K562 (cell line): ENCODE data around the gene ASRGL1. TPM values are rescaled to one million over a fixed set of nuclear protein-coding genes. Genes with fewer than 3 reads are reported as not detected.
A peak's percentile ranks its signal among the peaks of the same experiment; 100 is the strongest.

Experiments
- ATAC-seq: fragments of 200-7000 bp; cut with Tn5 transposase; 3 replicates; pipeline ENCODE4 v1.9.1; 2020; ENCODE audit warnings: moderate library complexity
- BruUV-seq: library from RNA; stranded (reverse); fragments of 400-500 nt; replicated peaks from 2 replicates; lab custom pipeline; 2021; lab: Mats Ljungman, UMichigan
- CTCF ChIA-PET: fragments of 300-600 bp; formaldehyde crosslinking; extraction: SDS; loops from one replicate; lab custom pipeline; 2021; ENCODE audit warnings: low intra/inter-chr PET ratio; lab: Yijun Ruan, JAX
- POLR2A ChIA-PET: fragments of 300-600, 350-650 bp; sonication (Branson Sonifier 250); formaldehyde crosslinking; extraction: SDS; loops from one replicate; lab custom pipeline; 2021; ENCODE audit warnings: antibody characterized with exemption, inconsistent platforms; lab: Yijun Ruan, JAX
- DNase-seq, 4 experiments: peaks; one replicate each; pipeline versions ENCODE4 v3.0.0 to v3.0.0-alpha.2; 2011 to 2018; ENCODE audit warnings: low spot score in 3 of 4, mixed read lengths in 3 of 4; ENCODE audit errors: extremely low read depth in 1 of 4
- FAIRE-seq: peaks from 2 replicates; lab custom pipeline; 2011; peaks lifted over from hg19 to GRCh38; lab: Jason Lieb, UNC
- H2AFZ ChIP-seq: 2 replicates; pipeline ENCODE4 v1.6.0; 2011; ENCODE audit warnings: low read depth, low read length, control low read depth, inconsistent platforms
- H3K27ac ChIP-seq: fragments of 200-600 bp; 3 replicates; pipeline ENCODE4 v1.8.0; 2011; ENCODE audit warnings: low read depth, mild to moderate bottlenecking, control low read depth, inconsistent platforms, low read length, moderate library complexity, mixed read lengths; ENCODE audit errors: extremely low read depth
- H3K27me3 ChIP-seq, 2 experiments: fragments of 300-600 bp in 1 of 2; 2 replicates in 1 of 2; 3 replicates in 1 of 2; pipeline versions ENCODE4 v1.6.0 to v1.8.0; 2011; ENCODE audit warnings: inconsistent platforms in 2 of 2, low read length in 2 of 2, mild to moderate bottlenecking in 1 of 2, mixed read lengths in 1 of 2, moderate library complexity in 1 of 2; ENCODE audit not compliant: control insufficient read depth in 2 of 2, insufficient read depth in 2 of 2
- H3K36me3 ChIP-seq: fragments of 300-600 bp; 3 replicates; pipeline ENCODE4 v1.8.0; 2011; ENCODE audit warnings: mild to moderate bottlenecking, low read length, inconsistent platforms; ENCODE audit not compliant: control insufficient read depth, insufficient read depth
- H3K4me1 ChIP-seq, 2 experiments: fragments of 200-600 bp in 1 of 2; replicated peaks in 1 of 2; 2 replicates in 1 of 2; 3 replicates in 1 of 2; pipeline versions ENCODE4 v1.5.1 to v1.8.0; 2011; ENCODE audit warnings: inconsistent platforms in 2 of 2, low read length in 2 of 2, mild to moderate bottlenecking in 1 of 2, mixed read lengths in 1 of 2, moderate library complexity in 1 of 2; ENCODE audit not compliant: control insufficient read depth in 2 of 2, insufficient read depth in 2 of 2
- H3K4me2 ChIP-seq: 2 replicates; pipeline ENCODE4 v1.6.1; 2011; ENCODE audit warnings: low read length, control low read depth, inconsistent platforms, mixed read lengths; ENCODE audit not compliant: insufficient read depth
- H3K4me3 ChIP-seq: fragments of 200-600 bp; sonication (generic), shearing (Covaris generic); 2 replicates; pipeline ENCODE4 v1.5.1; 2016; ENCODE audit warnings: control low read depth, inconsistent platforms
- H3K79me2 ChIP-seq: fragments of 200-600 bp; 3 replicates; pipeline ENCODE4 v1.8.0; 2011; ENCODE audit warnings: low read length, inconsistent platforms; ENCODE audit not compliant: control insufficient read depth, insufficient read depth
- H3K9ac ChIP-seq, 2 experiments: 2 replicates each; pipeline versions ENCODE4 v1.6.0 to v1.6.1; 2011; ENCODE audit warnings: low read depth in 2 of 2, low read length in 2 of 2, control low read depth in 1 of 2, inconsistent platforms in 1 of 2, mild to moderate bottlenecking in 1 of 2, mixed read lengths in 1 of 2; ENCODE audit not compliant: insufficient read depth in 1 of 2
- H3K9me1 ChIP-seq: one replicate; pipeline ENCODE4 v1.6.0; 2011; ENCODE audit warnings: inconsistent platforms, mild to moderate bottlenecking, low read length, moderate library complexity; ENCODE audit not compliant: control insufficient read depth, insufficient read depth
- H3K9me3 ChIP-seq: replicated peaks from 2 replicates; pipeline ENCODE4 v1.5.1; 2011; ENCODE audit warnings: low read depth, low read length, inconsistent platforms; ENCODE audit not compliant: control insufficient read depth, insufficient read depth
- H4K20me1 ChIP-seq: replicated peaks from 2 replicates; pipeline ENCODE4 v1.6.1; 2011; ENCODE audit warnings: low read length, inconsistent platforms, mixed read lengths; ENCODE audit not compliant: control insufficient read depth, insufficient read depth
- CGGBP1 ChIP-seq: fragments of 250-450 bp; sonication (Bioruptor Pico); IDR thresholded peaks from 2 replicates; pipeline ENCODE4 v1.9.0; 2021; ENCODE audit warnings: mild to moderate bottlenecking
- RBM15 ChIP-seq: fragments of 200-400 bp; formaldehyde crosslinking; IDR thresholded peaks from 2 replicates; pipeline ENCODE4 v1.6.1; 2018; ENCODE audit warnings: mild to moderate bottlenecking, low read length, moderate library complexity; ENCODE audit not compliant: insufficient read depth
- SOX6 ChIP-seq: fragments of 450-650 bp; IDR thresholded peaks from 2 replicates; pipeline ENCODE4 v1.6.1; 2014; ENCODE audit warnings: mild to moderate bottlenecking
- TCF7 ChIP-seq: sonication (generic); IDR thresholded peaks from 2 replicates; pipeline ENCODE4 v1.6.1; 2016; ENCODE audit warnings: antibody characterized with exemption, borderline replicate concordance
- TFAM ChIP-seq: fragments of 250-450 bp; sonication (Bioruptor Pico); conservative IDR thresholded peaks from 2 replicates; pipeline ENCODE4 v1.5.0; 2021; ENCODE audit warnings: mild to moderate bottlenecking, moderate library complexity
- TGIF2 ChIP-seq: sonication (generic); formaldehyde crosslinking; IDR thresholded peaks from 2 replicates; pipeline ENCODE4 v1.8.1; 2022; ENCODE audit warnings: mild to moderate bottlenecking, missing genetic modification reagents, moderate library complexity
- XRCC3 ChIP-seq: fragments of 450-650 bp; IDR thresholded peaks from 2 replicates; pipeline ENCODE4 v1.6.1; 2017; ENCODE audit warnings: mild to moderate bottlenecking, moderate library complexity
- ZC3H8 ChIP-seq: fragments of 450-650 bp; IDR thresholded peaks from 2 replicates; pipeline ENCODE4 v1.6.1; 2017
- ZNF224 ChIP-seq: sonication (generic); formaldehyde crosslinking; IDR thresholded peaks from 2 replicates; pipeline ENCODE4 v1.8.0; 2022; ENCODE audit warnings: mild to moderate bottlenecking, missing genetic modification reagents
- ZNF507 ChIP-seq: conservative IDR thresholded peaks from 2 replicates; pipeline ENCODE4 v1.6.1; 2017; ENCODE audit warnings: missing genetic modification characterization, missing compliant biosample characterization
- in situ Hi-C: fragments of 300-500 bp; cut with MboI; formaldehyde crosslinking; loops from 4 replicates; pipeline ENCODE4 v1.15.0; 2018; ENCODE audit warnings: inconsistent platforms, mixed read lengths
- intact Hi-C: fragments of 100-400 bp; cut with micrococcal nuclease; formaldehyde crosslinking; loops from 2 replicates; pipeline ENCODE4 v1.14.2; 2022
- polyA plus RNA-seq, 8 experiments: library from polyadenylated mRNA; depleted of rRNA in 4 of 8; stranded (reverse) in 5 of 8; unstranded in 3 of 8; fragments of >200 nt; fragmentation: Nextera tagmentation in 2 of 8; fragmentation: Illumina TruSeq in 1 of 8; extraction: Ambion mirVana in 2 of 8; extraction: Trizol in 1 of 8; gene quantifications; 2 replicates each; pipeline versions ENCODE4 v1.2.1 to v1.2.3, GENCODE V29; 2011 to 2014; ENCODE audit warnings: inconsistent platforms in 1 of 8, missing spikeins in 1 of 8
- total RNA-seq, 7 experiments: library from RNA; depleted of rRNA in 6 of 7; stranded (reverse); fragments of >200 nt in 6 of 7; fragmentation: Illumina TruSeq in 2 of 7; extraction: Trizol in 2 of 7; gene quantifications; 2 replicates each; pipeline versions ENCODE4 v1.2.1 to v1.2.3, GENCODE V29; 2011 to 2021; ENCODE audit warnings: low replicate concordance in 1 of 7
- TF ChIP-seq, protein P1 (sequence below): sonication (generic); formaldehyde crosslinking; IDR thresholded peaks from 2 replicates; pipeline ENCODE4 v1.8.0; 2022; ENCODE audit warnings: mild to moderate bottlenecking, missing genetic modification reagents, borderline replicate concordance

ASRGL1 gene
- total and polyA plus RNA-seq, 9 of the 15 experiments (the other 6 are each of a cell fraction or from before 2014, with no cell fraction given), result 3.1 to 23.0 (median 11.2) TPM

GRCh38 chr11:62306227-62306626, 31.0 kb upstream of the ASRGL1 start (continued):
- TF ChIP-seq, protein P1, sequence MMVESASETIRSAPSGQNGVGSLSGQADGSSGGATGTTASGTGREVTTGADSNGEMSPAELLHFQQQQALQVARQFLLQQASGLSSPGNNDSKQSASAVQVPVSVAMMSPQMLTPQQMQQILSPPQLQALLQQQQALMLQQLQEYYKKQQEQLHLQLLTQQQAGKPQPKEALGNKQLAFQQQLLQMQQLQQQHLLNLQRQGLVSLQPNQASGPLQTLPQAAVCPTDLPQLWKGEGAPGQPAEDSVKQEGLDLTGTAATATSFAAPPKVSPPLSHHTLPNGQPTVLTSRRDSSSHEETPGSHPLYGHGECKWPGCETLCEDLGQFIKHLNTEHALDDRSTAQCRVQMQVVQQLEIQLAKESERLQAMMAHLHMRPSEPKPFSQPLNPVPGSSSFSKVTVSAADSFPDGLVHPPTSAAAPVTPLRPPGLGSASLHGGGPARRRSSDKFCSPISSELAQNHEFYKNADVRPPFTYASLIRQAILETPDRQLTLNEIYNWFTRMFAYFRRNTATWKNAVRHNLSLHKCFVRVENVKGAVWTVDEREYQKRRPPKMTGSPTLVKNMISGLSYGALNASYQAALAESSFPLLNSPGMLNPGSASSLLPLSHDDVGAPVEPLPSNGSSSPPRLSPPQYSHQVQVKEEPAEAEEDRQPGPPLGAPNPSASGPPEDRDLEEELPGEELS (CRISPR knock-in tag), result no peak
- TF ChIP-seq TGIF2 (CRISPR knock-in tag) (no peak), RBM15 (no peak), XRCC3 (no peak), SOX6 (no peak), TCF7 (no peak), ZNF224 (no peak), CGGBP1 (CRISPR knock-in tag) (no peak)

DNA sequence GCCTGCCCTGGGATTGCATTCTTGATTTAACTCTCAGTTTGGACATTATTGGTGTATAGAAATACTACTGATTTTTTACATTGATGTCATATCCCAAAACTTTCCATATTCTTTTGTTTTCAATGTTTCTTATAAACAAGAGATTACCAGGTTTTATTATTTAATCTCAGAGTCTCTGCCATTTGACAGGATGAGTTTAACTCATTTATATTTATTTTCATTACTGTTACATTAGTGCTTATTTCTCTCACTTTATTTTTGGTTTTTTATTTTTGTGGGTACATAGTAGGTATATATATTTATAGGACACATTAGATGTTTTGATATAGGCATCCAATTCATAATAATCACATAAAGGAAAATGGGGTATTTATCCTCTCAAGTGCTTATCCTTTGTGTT, 29.3 kb upstream of the ASRGL1 start:
- Histone ChIP-seq H3K4me2 (no peak overlapping the region), H3K9ac (no peak overlapping the region), H3K27ac (no peak overlapping the region), H2AFZ (no peak overlapping the region), H3K36me3 (no peaks in the 10 kb centered on the region), H3K4me3 (no peak overlapping the region), H3K4me1 (peaks cover 0 to 4% of the 10 kb centered on the region in 2 experiments; a peak in 1 of 5 replicates), H3K9me1 (no peaks in the 10 kb centered on the region), H3K9me3 (no peaks in the 10 kb centered on the region), H3K79me2 (no peaks in the 10 kb centered on the region), H4K20me1 (no peaks in the 10 kb centered on the region), H3K27me3 (peaks cover 7 to 8% of the 10 kb centered on the region in 2 experiments; a peak in 2 of 5 replicates)
- TF ChIP-seq ZC3H8 (no peak), ZNF507 (tag) (peak; percentile 98), TFAM (CRISPR knock-in tag) (no peak)
- CTCF ChIA-PET, result no interaction called here
- FAIRE-seq (no peak), ATAC-seq (no peak), DNase-seq (no peak)
- BruUV-seq, result no TSS peak
- POLR2A ChIA-PET, result no interaction called here
- in situ Hi-C loops (no loop called here), intact Hi-C loops (no loop called here)
